GM12878 (cell line): ENCODE data around the gene PITPNM3. TPM values are rescaled to one million over a fixed set of nuclear protein-coding genes. Genes with fewer than 3 reads are reported as not detected.

Experiments used
- ATAC-seq: fragments of 200-7000 bp; cut with Tn5 transposase; 3 replicates; pipeline ENCODE4 v1.9.1; 2020; ENCODE audit warnings: mild to moderate bottlenecking, moderate library complexity
- BruUV-seq: library from RNA; stranded (reverse); fragments of 400-500 nt; replicated peaks from 2 replicates; lab custom pipeline; 2021; lab: Mats Ljungman, UMichigan
- CTCF ChIA-PET: fragments of 300-600 bp; sonication (Branson Sonifier 250); formaldehyde crosslinking; extraction: SDS; loops from one replicate; lab custom pipeline; 2021; ENCODE audit warnings: inconsistent platforms; lab: Yijun Ruan, JAX
- POLR2A ChIA-PET: fragments of 350-600 bp; formaldehyde crosslinking; extraction: SDS; loops from one replicate; lab custom pipeline; 2021; ENCODE audit warnings: inconsistent platforms; lab: Charles Lee
- RAD21 ChIA-PET: fragments of 300-600 bp; sonication (Branson Sonifier 250); formaldehyde crosslinking; loops from one replicate; lab custom pipeline; 2023; ENCODE audit warnings: antibody characterized with exemption; ENCODE audit not compliant: unreplicated experiment; lab: Charles Lee
- SMC1A ChIA-PET: fragments of 300-600 bp; sonication (Branson Sonifier 250); formaldehyde crosslinking; loops from one replicate; lab custom pipeline; 2023; ENCODE audit not compliant: unreplicated experiment, uncharacterized antibody; lab: Charles Lee
- DNase-seq: peaks from one replicate; pipeline ENCODE4 v3.0.0-alpha.2; 2011; ENCODE audit warnings: low read depth, low spot score
- FAIRE-seq: peaks from 3 replicates; lab custom pipeline; 2011; peaks lifted over from hg19 to GRCh38; lab: Jason Lieb, UNC
- H2AFZ ChIP-seq: 2 replicates; pipeline ENCODE4 v1.6.0; 2011; ENCODE audit warnings: low read depth, low read length, control low read depth; ENCODE audit not compliant: control insufficient read depth
- H3K27ac ChIP-seq: 2 replicates; pipeline ENCODE4 v1.5.1; 2011; ENCODE audit warnings: control low read depth; ENCODE audit not compliant: control insufficient read depth, insufficient read depth
- H3K27me3 ChIP-seq, 2 experiments: replicated peaks in 1 of 2; 2 replicates each; pipeline versions ENCODE4 v1.6.0 to v1.6.1; 2011; ENCODE audit warnings: low read length in 1 of 2; ENCODE audit not compliant: control insufficient read depth in 2 of 2, insufficient read depth in 2 of 2
- H3K36me3 ChIP-seq, 2 experiments: 2 replicates each; pipeline ENCODE4 v1.5.1; 2011; ENCODE audit warnings: low read length in 1 of 2; ENCODE audit not compliant: control insufficient read depth in 2 of 2, insufficient read depth in 2 of 2
- H3K4me1 ChIP-seq: 2 replicates; pipeline ENCODE4 v1.6.1; 2011; ENCODE audit warnings: mild to moderate bottlenecking, low read length, moderate library complexity, mixed read lengths; ENCODE audit not compliant: control insufficient read depth, insufficient read depth
- H3K4me2 ChIP-seq: 2 replicates; pipeline ENCODE4 v1.6.0; 2011; ENCODE audit warnings: control low read depth; ENCODE audit not compliant: control insufficient read depth, insufficient read depth
- H3K4me3 ChIP-seq: fragments of 200-600 bp; sonication (generic); 2 replicates; pipeline ENCODE4 v1.5.1; 2016
- H3K79me2 ChIP-seq: 2 replicates; pipeline ENCODE4 v1.6.0; 2011; ENCODE audit warnings: low read length; ENCODE audit not compliant: control insufficient read depth, insufficient read depth
- H3K9ac ChIP-seq: 2 replicates; pipeline ENCODE4 v1.8.0; 2011; ENCODE audit warnings: low read length, control low read depth, mixed read lengths; ENCODE audit not compliant: control insufficient read depth, insufficient read depth
- H3K9me3 ChIP-seq: replicated peaks from 3 replicates; pipeline ENCODE4 v1.5.1; 2011; ENCODE audit warnings: mild to moderate bottlenecking, low read length; ENCODE audit not compliant: control insufficient read depth, insufficient read depth
- H4K20me1 ChIP-seq: 2 replicates; pipeline ENCODE4 v1.6.0; 2011; ENCODE audit not compliant: control insufficient read depth, insufficient read depth
- ASH2L ChIP-seq: fragments of 300-600, 200-600 bp; sonication (generic); IDR thresholded peaks from 2 replicates; pipeline ENCODE4 v1.6.1; 2017; ENCODE audit warnings: low read depth, mild to moderate bottlenecking, borderline replicate concordance
- BACH1 ChIP-seq: fragments of 450-650 bp; IDR thresholded peaks from 2 replicates; pipeline ENCODE4 v1.6.1; 2017; ENCODE audit warnings: mild to moderate bottlenecking, borderline replicate concordance
- ETV6 ChIP-seq, 2 experiments: fragments of 450-650 bp in 1 of 2; IDR thresholded peaks in 1 of 2; conservative IDR thresholded peaks in 1 of 2; 2 replicates each; pipeline ENCODE4 v1.6.1; 2014; ENCODE audit warnings: antibody characterized with exemption in 1 of 2, borderline replicate concordance in 1 of 2, low read depth in 1 of 2, mild to moderate bottlenecking in 1 of 2, moderate library complexity in 1 of 2
- HDAC6 ChIP-seq: fragments of 200-600 bp; sonication (generic); IDR thresholded peaks from one replicate; pipeline ENCODE4 v1.8.0; 2017; ENCODE audit warnings: antibody characterized with exemption; ENCODE audit not compliant: unreplicated experiment
- IKZF2 ChIP-seq, 2 experiments: fragments of 450-650 bp; IDR thresholded peaks; 2 replicates each; pipeline ENCODE4 v1.6.1; 2017; ENCODE audit warnings: mild to moderate bottlenecking in 2 of 2, moderate library complexity in 2 of 2
- JUND ChIP-seq: IDR thresholded peaks from 2 replicates; pipeline ENCODE4 v1.6.1; 2012; ENCODE audit warnings: low read depth, mild to moderate bottlenecking, low read length, improper control_type of control experiment, moderate library complexity
- MEF2A ChIP-seq: IDR thresholded peaks from 2 replicates; pipeline ENCODE4 v1.6.1; 2011; ENCODE audit warnings: low read depth, mild to moderate bottlenecking, low read length, moderate library complexity; ENCODE audit not compliant: insufficient read depth
- MYB ChIP-seq: fragments of 150-350 bp; IDR thresholded peaks from 2 replicates; pipeline ENCODE4 v1.6.1; 2014; ENCODE audit warnings: mild to moderate bottlenecking, low read depth, low read length, borderline replicate concordance
- NFYA ChIP-seq: IDR thresholded peaks from 2 replicates; pipeline ENCODE4 v1.6.1; 2011; ENCODE audit warnings: low read depth, mild to moderate bottlenecking, low read length, improper control_type of control experiment, borderline replicate concordance
- NR2C1 ChIP-seq: fragments of 450-650 bp; IDR thresholded peaks from 2 replicates; pipeline ENCODE4 v1.6.1; 2017; ENCODE audit warnings: antibody characterized with exemption, mild to moderate bottlenecking, moderate library complexity
- NR2F1 ChIP-seq: fragments of 450-650 bp; conservative IDR thresholded peaks from 2 replicates; pipeline ENCODE4 v1.6.1; 2017; ENCODE audit warnings: mild to moderate bottlenecking
- RBBP5 ChIP-seq: fragments of 200-600 bp; sonication (generic); conservative IDR thresholded peaks from 2 replicates; pipeline ENCODE4 v1.6.1; 2016
- SIN3A ChIP-seq: IDR thresholded peaks from 2 replicates; pipeline ENCODE4 v1.6.1; 2012; ENCODE audit warnings: low read depth, low read length, improper control_type of control experiment
- STAT3 ChIP-seq: IDR thresholded peaks from 2 replicates; pipeline ENCODE4 v1.6.1; 2011; ENCODE audit warnings: low read depth, low read length, improper control_type of control experiment
- YY1 ChIP-seq: IDR thresholded peaks from 2 replicates; pipeline ENCODE4 v1.6.1; 2011; ENCODE audit warnings: low read depth, mild to moderate bottlenecking, low read length
- WGBS: methylation state at CpG from one replicate; pipeline ENCODE4 v1.1.6; 2016; ENCODE audit warnings: low lambda C conversion rate; ENCODE audit not compliant: insufficient replicate concordance, insufficient coverage; ENCODE audit errors: missing lambda C conversion rate; 5-methylcytosine and 5-hydroxymethylcytosine counted together
- in situ Hi-C: fragments of 300-500 bp; cut with MboI; formaldehyde crosslinking; loops from 9 replicates; pipeline ENCODE4 v1.14.3; 2018; ENCODE audit warnings: mixed read lengths
- intact Hi-C: fragments of 100-400 bp; cut with micrococcal nuclease; formaldehyde crosslinking; loops from one replicate; pipeline ENCODE4 v1.14.2; 2022; ENCODE audit not compliant: unreplicated experiment
- polyA plus RNA-seq, 11 experiments: library from polyadenylated mRNA; depleted of rRNA in 4 of 11; unstranded in 6 of 11; stranded (reverse) in 5 of 11; fragments of >200 nt; fragmentation: Nextera tagmentation in 4 of 11; fragmentation: Illumina TruSeq in 1 of 11; extraction: Ambion mirVana in 4 of 11; extraction: Trizol in 1 of 11; gene quantifications; 1 replicate in 1 of 11; 2 replicates in 10 of 11; pipeline versions ENCODE4 v1.2.1 to v1.2.3, GENCODE V29; 2011 to 2016; ENCODE audit warnings: inconsistent platforms in 2 of 11, missing spikeins in 2 of 11, low read depth in 1 of 11
- total RNA-seq, 4 experiments: library from RNA; depleted of rRNA in 3 of 4; stranded (reverse); fragments of >200 nt in 3 of 4; fragmentation: Illumina TruSeq in 1 of 4; extraction: Trizol in 1 of 4; gene quantifications; 2 replicates each; pipeline versions ENCODE4 v1.2.1 to v1.2.3, GENCODE V29; 2013 to 2021
- TF ChIP-seq, protein P1 (sequence below): fragments of 450-650 bp; IDR thresholded peaks from 2 replicates; pipeline ENCODE4 v1.6.1; 2016; ENCODE audit warnings: mild to moderate bottlenecking

The PITPNM3 gene
- total and polyA plus RNA-seq, 10 of the 15 experiments (the other 5 are each of a cell fraction or from before 2014, with no cell fraction given) = 0.02 to 0.49 (median 0.19) TPM; not detected in 1

GRCh38 chr17:6603744-6604325, 47.5 kb upstream of the PITPNM3 start:
- in situ Hi-C loops = no loop called here
- POLR2A ChIA-PET = no interaction called here
- WGBS = 84% methylated on average over 3 of the region's 3 CpGs
- ATAC-seq = no peak
- H3K9ac ChIP-seq = no peak overlapping the region
- no peak overlapping the region for H3K4me3 ChIP-seq
- H3K36me3 ChIP-seq = peaks cover under 1 to 18% of the 10 kb centered on the region in 2 experiments; a peak in 3 of 4 replicates
- no peaks in the 10 kb centered on the region for H3K27me3 ChIP-seq
- H3K79me2 ChIP-seq = no peaks in the 10 kb centered on the region
- RAD21 ChIA-PET = no interaction called here
- H3K4me1 ChIP-seq = no peaks in the 10 kb centered on the region
- H4K20me1 ChIP-seq = no peaks in the 10 kb centered on the region; the same call in 1 of the 2 replicates
- TF ChIP-seq STAT3 (no peak), ASH2L (no peak), MEF2A (no peak), SIN3A (no peak)
- no peak overlapping the region for H3K27ac ChIP-seq
- SMC1A ChIA-PET = no interaction called here
- no peak for FAIRE-seq
- CTCF ChIA-PET = no interaction called here
- no peak overlapping the region for H3K4me2 ChIP-seq
- no peak for DNase-seq
- no peak overlapping the region for H2AFZ ChIP-seq
- intact Hi-C loops = no loop called here
- BruUV-seq = no TSS peak
- no peaks in the 10 kb centered on the region for H3K9me3 ChIP-seq

GRCh38 chr17:6602141-6602540, 45.8 kb upstream of the PITPNM3 start:
- RAD21 ChIA-PET = interaction anchor here (1.0 kb wide), 1 partner anchor 129 kb away, joined by 4 read pairs; no protein-coding TSS in a partner anchor
- FAIRE-seq (no peak), ATAC-seq (no peak), DNase-seq (no peak)
- POLR2A ChIA-PET = interaction anchor here (1.0 kb wide), 1 partner anchor 364 kb away, joined by 4 read pairs; no protein-coding TSS in a partner anchor
- Histone ChIP-seq H2AFZ (no peak overlapping the region), H3K4me1 (no peaks in the 10 kb centered on the region), H3K27me3 (no peaks in the 10 kb centered on the region), H3K9ac (no peak overlapping the region), H3K79me2 (no peaks in the 10 kb centered on the region), H3K4me3 (no peak overlapping the region), H3K9me3 (no peaks in the 10 kb centered on the region), H4K20me1 (no peaks in the 10 kb centered on the region; the same call in 1 of the 2 replicates), H3K4me2 (no peak overlapping the region), H3K27ac (no peak overlapping the region), H3K36me3 (peaks cover 0 to 21% of the 10 kb centered on the region in 2 experiments; a peak in 3 of 4 replicates)
- SMC1A ChIA-PET = interaction anchor here (0.9 kb wide), 1 partner anchor 130 kb away, joined by 3 read pairs; no protein-coding TSS in a partner anchor
- CTCF ChIA-PET = no interaction called here
- no TSS peak for BruUV-seq
- WGBS = 64% methylated on average over 2 of the region's 2 CpGs
- intact Hi-C loops = no loop called here
- in situ Hi-C loops = no loop called here
- TF ChIP-seq YY1 = no peak
- TF ChIP-seq NFYA = no peak
- TF ChIP-seq, protein P1, sequence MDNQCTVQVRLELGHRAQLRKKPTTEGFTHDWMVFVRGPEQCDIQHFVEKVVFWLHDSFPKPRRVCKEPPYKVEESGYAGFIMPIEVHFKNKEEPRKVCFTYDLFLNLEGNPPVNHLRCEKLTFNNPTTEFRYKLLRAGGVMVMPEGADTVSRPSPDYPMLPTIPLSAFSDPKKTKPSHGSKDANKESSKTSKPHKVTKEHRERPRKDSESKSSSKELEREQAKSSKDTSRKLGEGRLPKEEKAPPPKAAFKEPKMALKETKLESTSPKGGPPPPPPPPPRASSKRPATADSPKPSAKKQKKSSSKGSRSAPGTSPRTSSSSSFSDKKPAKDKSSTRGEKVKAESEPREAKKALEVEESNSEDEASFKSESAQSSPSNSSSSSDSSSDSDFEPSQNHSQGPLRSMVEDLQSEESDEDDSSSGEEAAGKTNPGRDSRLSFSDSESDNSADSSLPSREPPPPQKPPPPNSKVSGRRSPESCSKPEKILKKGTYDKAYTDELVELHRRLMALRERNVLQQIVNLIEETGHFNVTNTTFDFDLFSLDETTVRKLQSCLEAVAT = no peak
- no peak for TF ChIP-seq JUND
- no peak for TF ChIP-seq BACH1
- TF ChIP-seq MYB = no peak
- TF ChIP-seq NR2F1 = no peak
- TF ChIP-seq NR2C1 = no peak
- TF ChIP-seq ETV6 (conservative IDR thresholded peaks at IDR 0.05 in 1 of 2, IDR thresholded peaks at IDR 0.05 in 1 of 2; ENCODE audit: borderline replicate concordance in 1 of 2, low read depth in 1 of 2) = no peak
- TF ChIP-seq HDAC6 = no peak
- TF ChIP-seq RBBP5 = no peak
- no peak for TF ChIP-seq IKZF2 (IDR thresholded peaks at IDR 0.05)
